Panc1 (cell line): ENCODE results near the gene ANKH. TPM values are rescaled to one million over a fixed set of nuclear protein-coding genes. Genes with fewer than 3 reads are reported as not detected.

Source experiments
- ATAC-seq: fragments of 200-7000 bp; cut with Tn5 transposase; 2 replicates; pipeline ENCODE4 v1.9.1; 2020; ENCODE audit warnings: mild to moderate bottlenecking, moderate library complexity
- BruUV-seq: library from RNA; stranded (reverse); fragments of 400-500 nt; replicated peaks from 2 replicates; lab custom pipeline; 2021; lab: Mats Ljungman, UMichigan
- CTCF ChIA-PET: fragments of 300-600 bp; sonication (Branson Sonifier 250); formaldehyde crosslinking; loops from one replicate; lab custom pipeline; 2022; ENCODE audit warnings: antibody characterized with exemption; lab: Charles Lee
- POLR2A ChIA-PET: fragments of 300-600 bp; sonication (Branson Sonifier 250); formaldehyde crosslinking; loops from one replicate; lab custom pipeline; 2022; ENCODE audit warnings: antibody characterized with exemption; lab: Charles Lee
- DNase-seq: peaks from one replicate; pipeline ENCODE4 v3.0.0-alpha.2; 2010; ENCODE audit warnings: low read depth, low spot score
- H3K27ac ChIP-seq: 2 replicates; pipeline ENCODE4 v1.5.1; 2011; ENCODE audit warnings: mild to moderate bottlenecking, low read length, inconsistent platforms
- H3K27me3 ChIP-seq: fragments of 200-500 bp; sonication (Bioruptor generic); 2 replicates; pipeline ENCODE4 v1.6.0; 2014; ENCODE audit warnings: low read length, inconsistent platforms; ENCODE audit not compliant: control insufficient read depth, insufficient read depth
- H3K36me3 ChIP-seq: fragments of 200-500 bp; sonication (Bioruptor generic); 2 replicates; pipeline ENCODE4 v1.5.1; 2014; ENCODE audit warnings: inconsistent platforms, mild to moderate bottlenecking, low read length, moderate library complexity; ENCODE audit not compliant: control insufficient read depth, insufficient read depth
- H3K4me1 ChIP-seq: 2 replicates; pipeline ENCODE4 v1.5.1; 2011; ENCODE audit warnings: inconsistent platforms, mild to moderate bottlenecking, low read length, moderate library complexity; ENCODE audit not compliant: control insufficient read depth, insufficient read depth
- H3K4me3 ChIP-seq, 2 experiments: 2 replicates each; pipeline ENCODE4 v1.5.1; 2011 to 2012; ENCODE audit warnings: low read depth in 2 of 2, low read length in 2 of 2, mild to moderate bottlenecking in 2 of 2, inconsistent platforms in 1 of 2, moderate library complexity in 1 of 2
- H3K9me3 ChIP-seq: fragments of 200-500 bp; sonication (Bioruptor generic); 2 replicates; pipeline ENCODE4 v1.5.1; 2014; ENCODE audit warnings: low read depth, mild to moderate bottlenecking, inconsistent platforms, low read length, moderate library complexity; ENCODE audit not compliant: control insufficient read depth, insufficient read depth
- POLR2AphosphoS5 ChIP-seq: IDR thresholded peaks from 2 replicates; pipeline ENCODE4 v1.6.1; 2012; ENCODE audit warnings: mild to moderate bottlenecking, low read depth, low read length, moderate library complexity
- SIN3A ChIP-seq: IDR thresholded peaks from 2 replicates; pipeline ENCODE4 v1.6.1; 2012; ENCODE audit warnings: low read depth, mild to moderate bottlenecking, low read length, moderate library complexity, borderline replicate concordance; ENCODE audit not compliant: insufficient read depth
- TCF7L2 ChIP-seq: IDR thresholded peaks from 2 replicates; pipeline ENCODE4 v1.6.1; 2011; ENCODE audit warnings: mild to moderate bottlenecking, low read depth, low read length, inconsistent platforms
- in situ Hi-C: cut with HindIII; loops from 2 replicates; pipeline ENCODE4 v1.10.0; 2016; ENCODE audit warnings: low sequenced_read_pairs, low pct_unique_long_range_greater_than_20kb
- intact Hi-C: fragments of 100-400 bp; cut with micrococcal nuclease; formaldehyde crosslinking; loops from one replicate; pipeline ENCODE4 v1.10.0; 2022; ENCODE audit not compliant: unreplicated experiment
- total RNA-seq: library from RNA; stranded (reverse); gene quantifications from one replicate; pipeline ENCODE4 v1.2.1, GENCODE V29; 2021; ENCODE audit not compliant: unreplicated experiment
- TF ChIP-seq, protein P1 (sequence below): fragments of 450-650 bp; IDR thresholded peaks from 2 replicates; pipeline ENCODE4 v1.5.1; 2017; ENCODE audit warnings: mild to moderate bottlenecking
- TF ChIP-seq, protein P2 (sequence below), 2 experiments: IDR thresholded peaks; 2 replicates each; pipeline ENCODE4 v1.6.1; 2011 to 2012; ENCODE audit warnings: low read depth in 2 of 2, control low read depth in 1 of 2, low read length in 1 of 2, mild to moderate bottlenecking in 1 of 2, moderate library complexity in 1 of 2; ENCODE audit not compliant: insufficient read depth in 1 of 2

The ANKH gene
- total RNA-seq, 1 experiment from 2014 or later: 11.2 TPM

DNA sequence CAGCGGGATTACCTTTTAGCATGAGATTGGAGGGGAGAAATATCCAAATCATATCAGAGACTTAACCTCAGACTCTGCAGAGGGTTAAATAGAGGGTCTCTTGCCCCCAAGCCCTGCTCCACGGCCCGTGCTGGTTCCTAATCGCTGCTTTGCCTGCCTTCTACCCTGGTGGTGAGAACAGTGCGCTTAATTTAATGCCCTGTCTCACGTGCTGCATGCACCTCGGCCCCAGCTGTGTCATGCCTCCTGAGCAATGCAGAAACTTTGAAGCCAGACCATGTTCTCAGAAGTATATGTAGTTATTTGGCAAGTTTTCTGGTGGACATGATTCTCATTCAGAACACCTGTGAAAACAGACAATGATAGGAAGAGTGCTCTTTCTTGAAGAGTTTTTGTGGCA, 205.6 kb downstream of the ANKH start:
- ATAC-seq: no peak
- Histone ChIP-seq H3K27me3 (no peaks in the 10 kb centered on the region), H3K9me3 (no peaks in the 10 kb centered on the region), H3K36me3 (no peaks in the 10 kb centered on the region), H3K4me1 (peaks cover 21% of the 10 kb centered on the region), H3K27ac (peak overlapping the region; percentile 88), H3K4me3 (peak overlapping the region; percentile 68 to 95)
- TF ChIP-seq, protein P1, sequence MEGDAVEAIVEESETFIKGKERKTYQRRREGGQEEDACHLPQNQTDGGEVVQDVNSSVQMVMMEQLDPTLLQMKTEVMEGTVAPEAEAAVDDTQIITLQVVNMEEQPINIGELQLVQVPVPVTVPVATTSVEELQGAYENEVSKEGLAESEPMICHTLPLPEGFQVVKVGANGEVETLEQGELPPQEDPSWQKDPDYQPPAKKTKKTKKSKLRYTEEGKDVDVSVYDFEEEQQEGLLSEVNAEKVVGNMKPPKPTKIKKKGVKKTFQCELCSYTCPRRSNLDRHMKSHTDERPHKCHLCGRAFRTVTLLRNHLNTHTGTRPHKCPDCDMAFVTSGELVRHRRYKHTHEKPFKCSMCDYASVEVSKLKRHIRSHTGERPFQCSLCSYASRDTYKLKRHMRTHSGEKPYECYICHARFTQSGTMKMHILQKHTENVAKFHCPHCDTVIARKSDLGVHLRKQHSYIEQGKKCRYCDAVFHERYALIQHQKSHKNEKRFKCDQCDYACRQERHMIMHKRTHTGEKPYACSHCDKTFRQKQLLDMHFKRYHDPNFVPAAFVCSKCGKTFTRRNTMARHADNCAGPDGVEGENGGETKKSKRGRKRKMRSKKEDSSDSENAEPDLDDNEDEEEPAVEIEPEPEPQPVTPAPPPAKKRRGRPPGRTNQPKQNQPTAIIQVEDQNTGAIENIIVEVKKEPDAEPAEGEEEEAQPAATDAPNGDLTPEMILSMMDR: no peak
- TF ChIP-seq, protein P2, sequence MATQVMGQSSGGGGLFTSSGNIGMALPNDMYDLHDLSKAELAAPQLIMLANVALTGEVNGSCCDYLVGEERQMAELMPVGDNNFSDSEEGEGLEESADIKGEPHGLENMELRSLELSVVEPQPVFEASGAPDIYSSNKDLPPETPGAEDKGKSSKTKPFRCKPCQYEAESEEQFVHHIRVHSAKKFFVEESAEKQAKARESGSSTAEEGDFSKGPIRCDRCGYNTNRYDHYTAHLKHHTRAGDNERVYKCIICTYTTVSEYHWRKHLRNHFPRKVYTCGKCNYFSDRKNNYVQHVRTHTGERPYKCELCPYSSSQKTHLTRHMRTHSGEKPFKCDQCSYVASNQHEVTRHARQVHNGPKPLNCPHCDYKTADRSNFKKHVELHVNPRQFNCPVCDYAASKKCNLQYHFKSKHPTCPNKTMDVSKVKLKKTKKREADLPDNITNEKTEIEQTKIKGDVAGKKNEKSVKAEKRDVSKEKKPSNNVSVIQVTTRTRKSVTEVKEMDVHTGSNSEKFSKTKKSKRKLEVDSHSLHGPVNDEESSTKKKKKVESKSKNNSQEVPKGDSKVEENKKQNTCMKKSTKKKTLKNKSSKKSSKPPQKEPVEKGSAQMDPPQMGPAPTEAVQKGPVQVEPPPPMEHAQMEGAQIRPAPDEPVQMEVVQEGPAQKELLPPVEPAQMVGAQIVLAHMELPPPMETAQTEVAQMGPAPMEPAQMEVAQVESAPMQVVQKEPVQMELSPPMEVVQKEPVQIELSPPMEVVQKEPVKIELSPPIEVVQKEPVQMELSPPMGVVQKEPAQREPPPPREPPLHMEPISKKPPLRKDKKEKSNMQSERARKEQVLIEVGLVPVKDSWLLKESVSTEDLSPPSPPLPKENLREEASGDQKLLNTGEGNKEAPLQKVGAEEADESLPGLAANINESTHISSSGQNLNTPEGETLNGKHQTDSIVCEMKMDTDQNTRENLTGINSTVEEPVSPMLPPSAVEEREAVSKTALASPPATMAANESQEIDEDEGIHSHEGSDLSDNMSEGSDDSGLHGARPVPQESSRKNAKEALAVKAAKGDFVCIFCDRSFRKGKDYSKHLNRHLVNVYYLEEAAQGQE (IDR thresholded peaks at IDR 0.05; ENCODE audit: insufficient read depth in 1 of 2, low read depth in 2 of 2, low read length in 1 of 2): no peak
- no peak for TF ChIP-seq POLR2AphosphoS5
- TF ChIP-seq TCF7L2: no peak
- TF ChIP-seq SIN3A: no peak
- intact Hi-C loops: no loop called here
- POLR2A ChIA-PET: no interaction called here
- no TSS peak for BruUV-seq
- in situ Hi-C loops: no loop called here
- DNase-seq: no peak
- CTCF ChIA-PET: no interaction called here

GRCh38 chr5:14665101-14665822, 206.3 kb downstream of the ANKH start:
- Histone ChIP-seq H3K9me3 (no peaks in the 10 kb centered on the region), H3K27me3 (no peaks in the 10 kb centered on the region), H3K4me3 (peak overlapping the region; percentile 68 to 95), H3K4me1 (peaks cover 18% of the 10 kb centered on the region), H3K36me3 (no peaks in the 10 kb centered on the region), H3K27ac (peak overlapping the region; percentile 88)
- intact Hi-C loops (no loop called here), in situ Hi-C loops (no loop called here)
- DNase-seq (no peak), ATAC-seq (peak; percentile 35; the same call in 1 of the 2 replicates)
- TSS peak; percentile 75 for BruUV-seq
- ChIA-PET POLR2A (no interaction called here), CTCF (no interaction called here)
- TF ChIP-seq TCF7L2: no peak
- TF ChIP-seq, protein P2 (IDR thresholded peaks at IDR 0.05; ENCODE audit: insufficient read depth in 1 of 2, low read depth in 2 of 2, low read length in 1 of 2): no peak
- no peak for TF ChIP-seq POLR2AphosphoS5
- TF ChIP-seq, protein P1: no peak
- no peak for TF ChIP-seq SIN3A
